Left renal cortex interstitium (tissue), 4 donors: ENCODE measurements around the gene SLC9A7. TPM values are rescaled to one million over a fixed set of nuclear protein-coding genes. Genes with fewer than 3 reads are reported as not detected.

Experiments used
- DNase-seq, 4 donors: peaks; one replicate each; pipeline ENCODE4 v3.0.0-alpha.2; 2013; ENCODE audit warnings: low read depth in 4 of 4, low spot score in 2 of 4, missing footprints in 1 of 4
- polyA plus RNA-seq, 4 donors: library from polyadenylated mRNA; unstranded; fragments of 120-200 nt; gene quantifications; one replicate each; pipeline ENCODE4 v1.2.1, GENCODE V29; 2013; ENCODE audit not compliant: insufficient read length in 4 of 4

Gene SLC9A7
- polyA plus RNA-seq, 4 donors: 4.0 to 5.5 (median 5.0) TPM

- DNase-seq: no peak
These were observed 48.5 kb downstream of the SLC9A7 start for GRCh38 chrX:46710425-46710824.

GRCh38 chrX:46707274-46707965, 51.5 kb downstream of the SLC9A7 start:
- no peak for DNase-seq

- no peak for DNase-seq
These were observed 54.0 kb downstream of the SLC9A7 start for GRCh38 chrX:46704767-46705386.

GRCh38 chrX:46703980-46704379, 54.9 kb downstream of the SLC9A7 start:
- DNase-seq: peak in 1 of 4 donors; percentile 4

- no peak for DNase-seq
These were observed 60.2 kb downstream of the SLC9A7 start for GRCh38 chrX:46698691-46699090.

GRCh38 chrX:46695491-46695890, 63.4 kb downstream of the SLC9A7 start:
- DNase-seq: no peak

- DNase-seq: no peak
These were observed 64.4 kb downstream of the SLC9A7 start for GRCh38 chrX:46694549-46694948.

- no peak for DNase-seq
These were observed 65.8 kb downstream of the SLC9A7 start for GRCh38 chrX:46693149-46693548.

- DNase-seq: no peak
These were observed 68.1 kb downstream of the SLC9A7 start for GRCh38 chrX:46690818-46691217.

GRCh38 chrX:46687619-46688018, 71.3 kb downstream of the SLC9A7 start:
- no peak for DNase-seq

GRCh38 chrX:46686003-46686645, 72.8 kb downstream of the SLC9A7 start:
- DNase-seq: peak in 1 of 4 donors; percentile 9

- DNase-seq: no peak
These were observed 75.9 kb downstream of the SLC9A7 start for GRCh38 chrX:46683048-46683447.

GRCh38 chrX:46681849-46682248, 77.1 kb downstream of the SLC9A7 start:
- DNase-seq: no peak

GRCh38 chrX:46678232-46678631, 80.7 kb downstream of the SLC9A7 start:
- DNase-seq: no peak

GRCh38 chrX:46676399-46677356, 82.2 kb downstream of the SLC9A7 start:
- DNase-seq: no peak

- no peak for DNase-seq
These were observed 85.1 kb downstream of the SLC9A7 start for GRCh38 chrX:46673620-46674359.

- no peak for DNase-seq
These were observed 88.6 kb downstream of the SLC9A7 start for GRCh38 chrX:46670316-46670715.

GRCh38 chrX:46666831-46667230, 92.1 kb downstream of the SLC9A7 start:
- no peak for DNase-seq

GRCh38 chrX:46665232-46666152, 93.4 kb downstream of the SLC9A7 start:
- no peak for DNase-seq
